Measurements from ENCODE around the gene TCEA3. TPM values are rescaled to one million over a fixed set of nuclear protein-coding genes. Genes with fewer than 3 reads are reported as not detected.

The TCEA3 gene
- total RNA-seq, 4 donors from 2014 or later, result 34.1 to 93.1 (median 43.2) TPM

DNA sequence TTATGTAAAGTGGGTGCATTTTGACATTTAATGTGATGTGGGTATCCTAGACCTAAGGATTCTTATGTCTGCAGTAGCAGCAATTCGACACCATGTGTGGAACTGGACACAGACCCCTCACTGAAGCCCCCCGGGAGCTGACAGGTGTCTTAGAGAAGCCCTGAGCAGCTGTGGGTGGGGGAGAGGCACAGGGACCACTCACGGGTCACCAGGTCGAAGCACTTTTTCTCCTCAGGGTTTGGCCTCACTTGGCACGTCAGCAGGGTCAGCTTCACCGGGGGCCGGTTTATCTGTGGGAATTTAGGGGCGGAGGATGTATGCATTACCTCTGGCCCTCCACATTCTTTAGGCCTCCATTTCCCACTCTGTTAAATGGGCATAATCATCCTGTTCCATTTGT is 14.0 kb upstream of the TCEA3 start:
- no peak for DNase-seq (ENCODE audit: low spot score in 2 of 2)
- Histone ChIP-seq H3K4me3 (no peak overlapping the region), H3K27me3 (no peaks in the 10 kb centered on the region), H3K27ac (no peak overlapping the region), H3K9me3 (no peaks in the 10 kb centered on the region), H3K4me1 (peaks cover 17% of the 10 kb centered on the region), H3K36me3 (peaks cover 57% of the 10 kb centered on the region)
- 89% methylated on average over 8 of the region's 8 CpGs for WGBS
- TF ChIP-seq, protein P1, sequence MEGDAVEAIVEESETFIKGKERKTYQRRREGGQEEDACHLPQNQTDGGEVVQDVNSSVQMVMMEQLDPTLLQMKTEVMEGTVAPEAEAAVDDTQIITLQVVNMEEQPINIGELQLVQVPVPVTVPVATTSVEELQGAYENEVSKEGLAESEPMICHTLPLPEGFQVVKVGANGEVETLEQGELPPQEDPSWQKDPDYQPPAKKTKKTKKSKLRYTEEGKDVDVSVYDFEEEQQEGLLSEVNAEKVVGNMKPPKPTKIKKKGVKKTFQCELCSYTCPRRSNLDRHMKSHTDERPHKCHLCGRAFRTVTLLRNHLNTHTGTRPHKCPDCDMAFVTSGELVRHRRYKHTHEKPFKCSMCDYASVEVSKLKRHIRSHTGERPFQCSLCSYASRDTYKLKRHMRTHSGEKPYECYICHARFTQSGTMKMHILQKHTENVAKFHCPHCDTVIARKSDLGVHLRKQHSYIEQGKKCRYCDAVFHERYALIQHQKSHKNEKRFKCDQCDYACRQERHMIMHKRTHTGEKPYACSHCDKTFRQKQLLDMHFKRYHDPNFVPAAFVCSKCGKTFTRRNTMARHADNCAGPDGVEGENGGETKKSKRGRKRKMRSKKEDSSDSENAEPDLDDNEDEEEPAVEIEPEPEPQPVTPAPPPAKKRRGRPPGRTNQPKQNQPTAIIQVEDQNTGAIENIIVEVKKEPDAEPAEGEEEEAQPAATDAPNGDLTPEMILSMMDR (IDR thresholded peaks at IDR 0.05), result no peak
- no peak for TF ChIP-seq POLR2AphosphoS5 (IDR thresholded peaks at IDR 0.05)
- TF ChIP-seq EP300 (IDR thresholded peaks at IDR 0.05), result no peak
- TF ChIP-seq POLR2A (IDR thresholded peaks at IDR 0.05), result no peak

DNA sequence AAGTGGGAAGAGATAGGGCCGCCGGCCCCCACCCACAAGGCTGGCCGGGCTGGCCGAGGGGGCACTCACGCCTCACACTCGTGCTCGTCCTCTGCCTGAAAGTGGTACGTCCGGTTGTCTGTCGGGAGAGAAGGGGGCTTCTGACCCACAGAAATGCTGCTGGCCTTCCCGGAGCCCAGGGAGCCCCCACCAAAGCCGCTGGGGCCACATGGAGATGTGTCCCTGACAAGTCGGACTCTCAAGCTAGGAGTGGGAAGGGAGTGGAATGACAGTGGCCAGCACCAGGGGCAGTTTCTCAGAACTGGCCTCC is 12.8 kb upstream of the TCEA3 start:
- Histone ChIP-seq H3K27me3 (no peaks in the 10 kb centered on the region), H3K36me3 (peaks cover 69% of the 10 kb centered on the region), H3K9me3 (no peaks in the 10 kb centered on the region), H3K27ac (no peak overlapping the region), H3K4me1 (peaks cover 6% of the 10 kb centered on the region), H3K4me3 (no peak overlapping the region)
- DNase-seq (ENCODE audit: low spot score in 2 of 2), result no peak
- TF ChIP-seq EP300 (IDR thresholded peaks at IDR 0.05) (no peak), POLR2A (IDR thresholded peaks at IDR 0.05) (no peak), POLR2AphosphoS5 (IDR thresholded peaks at IDR 0.05) (no peak)
- TF ChIP-seq, protein P1 (IDR thresholded peaks at IDR 0.05), result no peak
- 91% methylated on average over 13 of the region's 13 CpGs for WGBS

DNA sequence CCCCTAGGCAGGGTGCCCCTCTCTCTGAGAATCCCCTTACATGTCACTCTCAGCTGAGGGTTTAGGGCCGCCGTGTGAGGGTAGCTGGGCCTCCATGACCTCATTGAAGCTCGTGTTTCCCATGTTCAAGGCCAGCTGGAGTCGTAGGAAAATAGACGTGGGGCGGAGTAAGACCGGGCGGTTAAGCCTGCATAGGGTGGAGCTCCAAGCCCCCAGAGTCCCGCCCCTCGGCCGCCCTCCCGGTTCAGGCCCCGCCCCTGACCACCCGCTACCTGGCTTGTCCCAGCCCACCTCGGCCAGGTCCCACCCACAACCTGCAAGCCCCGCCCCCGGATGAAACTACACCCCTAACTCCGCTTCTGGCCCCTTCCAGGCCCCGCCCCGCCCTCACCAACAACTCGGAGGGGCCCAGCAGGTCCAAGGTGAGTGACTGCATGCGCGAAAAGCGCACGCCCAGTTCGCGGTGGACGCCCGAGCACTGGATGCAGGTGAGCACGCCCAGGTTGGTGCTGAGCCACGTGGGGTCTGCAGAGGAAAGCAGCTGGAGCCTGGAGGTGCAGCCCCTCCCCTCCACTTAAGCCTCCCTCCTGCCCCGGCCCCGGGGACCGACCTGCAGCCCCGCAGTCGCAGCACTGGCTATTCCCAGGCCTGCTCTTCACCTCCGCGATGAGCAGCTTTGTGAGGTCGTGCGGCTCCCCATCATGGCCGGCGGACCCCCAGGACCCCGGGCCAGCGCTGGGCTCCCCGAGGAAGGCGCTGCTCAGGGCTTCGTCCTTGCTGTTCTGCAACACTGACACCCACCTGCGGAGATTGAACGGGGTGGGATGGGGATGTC is 12.2 kb upstream of the TCEA3 start:
- TF ChIP-seq POLR2AphosphoS5 (IDR thresholded peaks at IDR 0.05), result no peak
- no peak for TF ChIP-seq POLR2A (IDR thresholded peaks at IDR 0.05)
- TF ChIP-seq EP300 (IDR thresholded peaks at IDR 0.05), result no peak
- Histone ChIP-seq H3K36me3 (peaks cover 75% of the 10 kb centered on the region), H3K27me3 (no peaks in the 10 kb centered on the region), H3K4me1 (peaks cover 5% of the 10 kb centered on the region), H3K27ac (no peak overlapping the region), H3K4me3 (no peak overlapping the region), H3K9me3 (no peaks in the 10 kb centered on the region)
- DNase-seq (ENCODE audit: low spot score in 2 of 2), result no peak
- 82% methylated on average over 14 of the region's 49 CpGs for WGBS

DNA sequence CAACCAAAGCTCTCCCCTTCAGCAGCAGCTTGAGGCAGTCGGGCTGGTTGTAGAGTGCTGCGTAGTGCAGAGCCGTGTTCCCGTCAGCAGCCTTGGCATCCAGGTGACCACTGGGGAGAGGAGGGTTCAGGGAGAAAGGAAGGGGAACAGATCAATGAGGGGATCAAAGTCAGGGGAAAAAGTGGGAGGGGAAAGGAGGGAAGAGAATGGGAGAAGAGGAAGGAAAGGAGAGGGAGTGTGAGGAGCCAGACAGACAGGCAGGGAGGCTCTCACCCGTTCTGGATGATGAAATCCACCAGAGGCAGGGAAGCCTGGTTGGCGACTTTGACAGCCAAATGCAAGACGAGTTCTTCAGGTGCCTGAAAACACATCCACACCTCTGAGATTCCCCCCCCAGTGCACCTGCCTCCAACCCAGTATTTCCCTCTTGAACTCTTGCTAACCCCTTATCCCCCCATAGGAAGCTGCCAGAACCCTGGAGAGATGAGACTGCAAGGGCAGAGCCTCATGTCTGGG is 9.8 kb upstream of the TCEA3 start:
- no peak overlapping the region for H3K27ac ChIP-seq
- H3K9me3 ChIP-seq, result no peaks in the 10 kb centered on the region
- no peak overlapping the region for H3K4me3 ChIP-seq
- H3K4me1 ChIP-seq, result peaks cover 5% of the 10 kb centered on the region
- peaks cover 84% of the 10 kb centered on the region for H3K36me3 ChIP-seq
- 73% methylated on average over 7 of the region's 7 CpGs for WGBS
- no peak for TF ChIP-seq POLR2AphosphoS5 (IDR thresholded peaks at IDR 0.05)
- no peak for TF ChIP-seq EP300 (IDR thresholded peaks at IDR 0.05)
- no peak for TF ChIP-seq POLR2A (IDR thresholded peaks at IDR 0.05)
- TF ChIP-seq, protein P1 (IDR thresholded peaks at IDR 0.05), result no peak
- DNase-seq (ENCODE audit: low spot score in 2 of 2), result no peak
- no peaks in the 10 kb centered on the region for H3K27me3 ChIP-seq

DNA sequence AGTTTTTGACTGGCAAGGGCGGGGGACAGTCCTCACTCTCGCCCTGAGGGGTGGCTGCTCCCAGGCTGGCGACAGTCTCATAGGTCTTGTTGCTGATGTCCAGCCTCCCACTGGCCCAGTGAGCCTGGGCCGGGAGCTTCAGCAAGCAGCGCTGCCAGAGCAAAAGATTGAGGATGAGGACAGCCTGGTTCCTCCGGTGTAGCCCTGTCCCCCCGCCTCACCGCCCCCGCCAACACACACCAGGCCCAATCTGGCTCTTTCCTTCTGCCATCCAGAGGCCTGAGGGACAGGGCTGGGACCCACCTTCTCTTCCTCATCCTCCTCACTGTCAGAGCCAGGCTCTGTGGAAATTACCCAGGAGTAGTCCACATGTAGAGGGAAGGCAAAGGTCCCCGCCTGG is 8.6 kb upstream of the TCEA3 start:
- Histone ChIP-seq H3K27ac (no peak overlapping the region), H3K36me3 (peaks cover 79% of the 10 kb centered on the region), H3K9me3 (no peaks in the 10 kb centered on the region), H3K4me1 (peaks cover 5% of the 10 kb centered on the region), H3K27me3 (no peaks in the 10 kb centered on the region), H3K4me3 (no peak overlapping the region)
- 91% methylated on average over 4 of the region's 10 CpGs for WGBS
- TF ChIP-seq POLR2AphosphoS5 (IDR thresholded peaks at IDR 0.05) (no peak), EP300 (IDR thresholded peaks at IDR 0.05) (no peak), POLR2A (IDR thresholded peaks at IDR 0.05) (no peak)
- TF ChIP-seq, protein P1 (IDR thresholded peaks at IDR 0.05), result no peak
- no peak for DNase-seq (ENCODE audit: low spot score in 2 of 2)

All from suprapubic skin (tissue), 4 donors.